Activated naive CD4-positive, alpha-beta T cell treated with anti-CD3 and anti-CD28 coated beads, Interleukin-2, amount 50 U/mL, for 16 hours (primary cell): ENCODE data around the gene PINLYP.

ENCODE experiments used
- DNase-seq: peaks from one replicate; pipeline ENCODE4 v3.0.0-alpha.2; 2020

PINLYP gene

GRCh38 chr19:43607238-43608205, 31.9 kb downstream of the PINLYP start:
- no peak for DNase-seq

GRCh38 chr19:43609872-43610271, 34.3 kb downstream of the PINLYP start:
- DNase-seq = no peak

- DNase-seq = no peak
Observed at GRCh38 chr19:43610493-43610892, 34.9 kb downstream of the PINLYP start.

GRCh38 chr19:43611788-43612187, 36.2 kb downstream of the PINLYP start, which contains the start of gene SRRM5:
Gene SRRM5 (plus strand): TSS chr19:43612088. CDS start chr19:43612122, 34 bp downstream.
- no peak for DNase-seq

DNA sequence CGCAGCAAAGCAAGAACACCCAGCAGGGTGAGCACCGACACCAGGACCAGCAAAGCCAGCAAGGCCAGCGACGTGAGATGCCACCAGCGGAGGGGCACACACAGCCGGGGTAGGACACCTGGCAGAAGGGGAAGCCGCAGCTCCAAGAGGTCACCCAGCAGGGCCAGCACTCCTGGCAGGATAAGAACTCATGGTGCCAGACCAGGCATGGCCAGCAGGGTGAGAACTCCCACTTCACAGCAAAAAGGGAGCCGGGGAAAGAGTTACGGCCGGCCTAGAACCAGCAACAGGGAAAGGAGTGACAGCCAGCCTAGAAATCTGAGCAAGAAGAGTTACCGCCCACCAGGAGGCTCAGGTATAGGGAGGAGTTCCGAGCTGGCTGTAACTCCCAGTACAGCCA, 36.8 kb downstream of the PINLYP start:
- DNase-seq = no peak

- DNase-seq = no peak
Observed at GRCh38 chr19:43616306-43616705, 40.7 kb downstream of the PINLYP start.

DNA sequence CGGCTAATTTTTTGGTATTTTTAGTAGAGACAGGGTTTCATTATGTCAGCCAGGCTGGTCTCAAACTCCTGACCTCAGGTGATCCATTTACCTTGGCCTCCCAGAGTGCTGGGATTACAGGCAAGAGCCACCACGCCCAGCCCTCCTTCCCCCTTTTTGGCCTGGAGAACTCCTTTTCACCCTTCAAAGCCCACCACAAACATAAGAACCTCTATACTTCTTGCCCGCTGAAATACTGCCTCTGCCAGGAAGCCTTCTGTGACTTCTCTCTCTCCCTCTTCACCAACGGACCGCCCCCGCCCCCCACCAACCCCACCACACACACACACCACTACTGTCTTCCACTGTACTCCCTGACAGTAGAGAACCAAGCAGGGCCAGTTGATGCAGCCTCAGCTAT, 41.4 kb downstream of the PINLYP start:
- DNase-seq = no peak

DNA sequence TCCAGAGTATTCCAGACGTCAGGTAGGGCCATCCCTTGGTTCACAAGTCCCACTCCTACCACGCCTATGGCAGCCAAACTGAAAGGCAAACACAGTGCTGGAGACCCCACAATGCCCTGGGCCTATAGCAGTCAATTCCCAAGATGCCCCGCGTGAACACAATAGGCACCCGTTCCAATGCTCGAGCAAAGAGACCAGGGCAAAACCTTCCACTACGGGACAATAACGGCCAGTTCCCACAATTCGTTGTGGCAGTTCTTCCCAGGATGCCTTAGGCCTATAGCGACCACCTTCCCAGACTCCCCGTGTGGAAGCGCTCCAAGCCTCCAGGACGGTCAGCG, 43.3 kb downstream of the PINLYP start:
- peak; percentile 57 for DNase-seq

- peak; percentile 90 for DNase-seq
Observed at GRCh38 chr19:43619262-43620060, 43.9 kb downstream of the PINLYP start, which contains the start of gene ZNF428. Gene ZNF428 (minus strand): TSS chr19:43619629. CDS start chr19:43614304, 5,325 bp downstream.

GRCh38 chr19:43620061-43621001, 44.7 kb downstream of the PINLYP start:
- peak; percentile 89 for DNase-seq

DNA sequence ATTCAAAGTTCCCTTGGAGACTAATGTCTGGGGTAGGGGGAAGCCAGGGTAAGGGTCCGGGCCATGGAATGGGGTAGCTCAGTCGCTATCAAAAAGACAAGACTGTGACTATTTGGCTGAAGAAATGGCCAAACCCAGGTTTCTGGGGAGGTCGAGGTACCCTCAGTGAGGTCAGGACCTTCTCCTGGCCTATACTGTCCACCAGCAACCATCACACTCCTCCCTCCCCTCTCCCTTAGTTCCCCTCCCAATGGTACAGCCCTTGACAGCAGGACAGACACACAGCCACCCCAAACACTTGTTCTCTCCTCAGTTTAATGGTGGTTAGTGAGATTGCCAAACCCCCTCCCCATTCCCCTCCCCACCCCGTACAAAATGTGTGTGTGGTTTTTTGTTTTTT, 46.5 kb downstream of the PINLYP start:
- DNase-seq = no peak

GRCh38 chr19:43622956-43623355, 47.4 kb downstream of the PINLYP start:
- DNase-seq = no peak

DNA sequence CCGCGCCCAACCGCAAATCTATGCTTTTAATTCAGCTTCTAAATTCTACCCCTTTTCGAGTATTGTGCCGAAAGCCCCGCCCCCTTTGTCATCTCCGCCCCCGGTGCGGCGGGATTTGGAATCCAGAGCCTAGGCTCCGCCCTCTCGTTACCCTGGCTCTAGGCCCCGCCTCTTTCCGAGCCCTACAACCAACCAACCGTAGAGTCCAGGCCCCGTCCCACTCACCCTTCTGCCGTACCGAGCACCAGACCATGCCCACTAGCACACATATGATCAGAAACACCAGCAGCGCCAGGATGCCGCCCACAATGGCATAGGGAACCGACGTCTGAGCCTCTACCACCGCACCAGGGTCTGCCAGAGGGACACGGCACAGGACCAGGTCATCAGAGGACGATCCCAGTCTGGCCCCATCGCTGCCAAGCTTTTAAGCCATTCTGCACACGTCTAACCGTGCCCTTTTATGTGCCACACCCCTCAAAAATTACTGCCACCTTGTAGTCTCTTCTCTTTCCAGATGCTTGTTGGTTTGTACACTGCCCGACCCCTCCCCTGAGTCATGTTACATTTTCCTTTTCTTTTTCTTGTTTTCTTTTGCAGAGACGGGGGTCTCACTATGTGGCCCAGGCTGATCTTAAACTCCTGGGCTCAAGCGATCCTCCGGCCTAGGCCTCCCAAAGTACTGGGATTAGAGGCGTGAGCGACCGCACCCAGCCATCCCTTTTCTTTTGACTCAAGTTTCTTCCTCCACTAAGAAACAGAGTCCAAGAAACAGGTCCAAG, 48.5 kb downstream of the PINLYP start:
- no peak for DNase-seq

DNA sequence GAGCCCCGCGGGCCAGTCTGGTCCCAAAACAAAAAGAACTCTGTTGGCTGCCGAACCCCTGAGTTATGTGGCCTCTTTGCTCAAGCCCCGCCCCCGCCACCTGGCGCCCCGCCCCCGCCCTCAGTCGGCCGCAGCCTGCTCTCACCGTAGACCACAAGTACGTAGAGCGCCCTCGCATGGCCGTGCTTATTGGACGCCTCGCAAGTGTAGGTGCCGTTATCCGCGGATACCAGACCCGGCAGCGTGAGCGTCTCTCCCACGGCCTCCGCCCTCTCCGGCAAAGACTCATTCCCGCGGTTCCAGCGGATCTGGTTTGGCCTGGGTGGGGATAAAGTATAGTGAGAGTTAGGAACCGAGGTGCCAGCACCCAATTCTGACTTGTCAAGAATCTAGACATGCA, 49.3 kb downstream of the PINLYP start:
- peak; percentile 89 for DNase-seq

GRCh38 chr19:43625918-43626579, 50.4 kb downstream of the PINLYP start:
- no peak for DNase-seq

GRCh38 chr19:43626838-43627237, 51.2 kb downstream of the PINLYP start:
- DNase-seq = no peak

GRCh38 chr19:43628646-43629326, 53.2 kb downstream of the PINLYP start:
- DNase-seq = no peak

GRCh38 chr19:43631491-43631890, 55.9 kb downstream of the PINLYP start:
- no peak for DNase-seq
